Astrocyte of the cerebellum (primary cell): ENCODE results near the gene CCDC120.
A peak's percentile ranks its signal among the peaks of the same experiment; 100 is the strongest.

Experiments
- DNase-seq: peaks from one replicate; pipeline ENCODE4 v3.0.0-alpha.2; 2011; ENCODE audit warnings: low read depth
- H3K4me3 ChIP-seq: 2 replicates; pipeline ENCODE4 v1.5.1; 2011; ENCODE audit warnings: mild to moderate bottlenecking, low read depth, low read length, moderate library complexity
- CTCF ChIP-seq: IDR thresholded peaks from 2 replicates; pipeline ENCODE4 v1.5.1; 2012; ENCODE audit warnings: low read length, low read depth, moderate library complexity, mild to moderate bottlenecking; ENCODE audit errors: missing control alignments
- in situ Hi-C: cut with HindIII; loops from 2 replicates; pipeline ENCODE4 v1.10.0; 2017; ENCODE audit warnings: low sequenced_read_pairs

The CCDC120 gene

GRCh38 chrX:49039598-49040375 is 19.0 kb upstream of the CCDC120 start:
- DNase-seq = peak; percentile 80
- no peak for TF ChIP-seq CTCF
- H3K4me3 ChIP-seq = peak overlapping the region; percentile 70
- in situ Hi-C loops = no loop called here

GRCh38 chrX:49040376-49040955 is 18.3 kb upstream of the CCDC120 start:
- H3K4me3 ChIP-seq = peak overlapping the region; percentile 70
- no peak for DNase-seq
- in situ Hi-C loops = no loop called here
- no peak for TF ChIP-seq CTCF

GRCh38 chrX:49041744-49042580 is 16.8 kb upstream of the CCDC120 start:
- no peak for DNase-seq
- in situ Hi-C loops = no loop called here
- H3K4me3 ChIP-seq = peak overlapping the region; percentile 70
- TF ChIP-seq CTCF = no peak

DNA sequence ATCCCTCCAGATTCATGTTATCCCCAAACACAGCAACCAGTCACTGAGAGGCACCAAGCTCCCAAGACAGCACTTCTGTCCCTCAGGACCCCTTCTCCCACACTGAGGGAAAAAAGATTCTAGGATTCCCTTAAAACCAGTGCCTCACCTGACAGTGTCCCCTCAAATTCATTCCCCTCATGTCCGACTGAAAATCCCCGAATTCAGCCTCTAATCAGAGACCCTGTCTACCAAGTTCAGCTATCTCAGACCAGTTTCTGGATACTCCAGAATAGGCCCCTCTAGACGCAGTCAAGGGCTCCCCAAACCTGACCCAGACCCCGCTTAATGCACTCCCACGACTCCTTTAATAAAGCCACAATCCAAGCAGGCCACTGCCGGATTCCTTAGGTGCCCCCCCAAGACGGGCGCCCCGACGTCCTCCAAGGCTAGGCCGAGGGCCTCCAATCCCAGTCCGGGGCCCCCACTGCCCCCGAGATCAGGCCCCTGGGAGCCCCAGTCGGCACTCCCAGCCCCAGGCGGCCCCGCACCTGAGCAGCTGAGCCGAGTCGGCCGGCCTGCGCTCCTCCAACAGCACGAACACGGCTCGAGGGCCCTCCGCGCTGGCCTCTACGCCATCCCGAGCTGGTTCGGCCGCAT is 16.1 kb upstream of the CCDC120 start:
- TF ChIP-seq CTCF = no peak
- DNase-seq = no peak
- H3K4me3 ChIP-seq = peak overlapping the region; percentile 70
- in situ Hi-C loops = no loop called here

DNA sequence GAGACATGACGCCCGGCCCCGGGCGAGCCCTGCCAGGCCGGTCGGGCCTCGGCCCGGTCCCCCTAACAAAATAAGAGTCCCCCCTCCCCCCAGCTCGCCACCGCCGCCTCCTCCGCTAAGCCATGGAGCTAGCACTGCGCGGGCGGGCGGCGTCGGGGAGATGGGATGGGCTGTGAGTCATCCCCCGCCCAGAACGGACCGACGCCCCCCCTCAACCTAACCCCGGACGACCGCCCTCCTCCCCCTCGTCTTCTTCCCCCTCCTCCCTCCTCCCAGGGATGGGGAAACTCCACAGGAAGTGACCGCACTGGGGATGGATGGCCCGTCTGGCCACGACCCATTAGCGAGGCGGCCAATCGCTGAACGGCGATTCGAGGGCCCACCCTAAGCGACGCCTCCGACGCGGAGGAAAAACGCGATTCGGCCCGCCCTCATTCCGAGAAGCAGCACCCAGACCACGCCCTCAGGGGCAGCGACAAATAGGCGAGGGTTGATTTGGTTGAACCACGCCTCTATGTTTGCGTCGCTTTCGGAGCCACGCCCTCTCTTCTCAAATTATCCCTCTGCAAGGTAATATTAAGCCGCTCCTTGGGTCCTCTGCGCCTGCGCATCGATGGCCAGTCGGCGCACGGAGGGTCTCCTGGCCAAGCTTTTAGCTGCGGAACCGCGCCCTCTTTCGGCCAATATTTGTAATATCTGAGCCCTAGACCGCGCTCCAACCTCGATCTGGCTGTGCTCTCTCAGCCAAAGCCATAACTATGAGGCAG is 15.4 kb upstream of the CCDC120 start, which contains the start of gene TFE3:
Gene TFE3, minus strand, starts transcription at position 138 of the 767 bp plus-strand sequence. Its CDS starts 131 bp downstream, at position 7.
- H3K4me3 ChIP-seq = peak within 1 kb of the TSS; percentile 70
- in situ Hi-C loops = no loop called here
- TF ChIP-seq CTCF = peak; percentile 57
- peak; percentile 97 for DNase-seq
